SH-SY5Y (cell line): ENCODE measurements around the gene TATDN3.

Source experiments
- GATA2 ChIP-seq: IDR thresholded peaks from 2 replicates; pipeline ENCODE4 v1.6.1; 2011; ENCODE audit warnings: mild to moderate bottlenecking, low read depth, low read length
- GATA3 ChIP-seq: IDR thresholded peaks from 2 replicates; pipeline ENCODE4 v1.6.1; 2011; ENCODE audit warnings: low read depth, mild to moderate bottlenecking, low read length, moderate library complexity

The TATDN3 gene

GRCh38 chr1:212857992-212858460, 66.3 kb downstream of the TATDN3 start, which contains the start of gene FLVCR1:
Gene FLVCR1, plus strand, starts transcription at chr1:212858275. Its CDS starts 178 bp downstream, at chr1:212858453.
- TF ChIP-seq GATA3 (no peak), GATA2 (no peak)

GRCh38 chr1:212858461-212859265, 67.0 kb downstream of the TATDN3 start:
- no peak for TF ChIP-seq GATA3
- 0 out of 2 replicates have a peak, but pooled peaks have one; percentile 5 for TF ChIP-seq GATA2

GRCh38 chr1:212860713-212861581, 69.3 kb downstream of the TATDN3 start:
- no peak for TF ChIP-seq GATA3
- TF ChIP-seq GATA2: no peak

- TF ChIP-seq GATA3 (no peak), GATA2 (no peak)
These were observed 70.5 kb downstream of the TATDN3 start for GRCh38 chr1:212862111-212862690.

GRCh38 chr1:212864201-212864600, 72.5 kb downstream of the TATDN3 start:
- no peak for TF ChIP-seq GATA3
- TF ChIP-seq GATA2: no peak
